Caco-2 (cell line): ENCODE results near the gene CIBAR2. TPM values are rescaled to one million over a fixed set of nuclear protein-coding genes. Genes with fewer than 3 reads are reported as not detected.

Experiments used
- BruUV-seq: library from RNA; stranded (reverse); fragments of 400-500 nt; replicated peaks from 2 replicates; lab custom pipeline; 2021; lab: Mats Ljungman, UMichigan
- CTCF ChIA-PET: fragments of 300-600 bp; sonication (Branson Sonifier 250); formaldehyde crosslinking; loops from one replicate; lab custom pipeline; 2022; ENCODE audit warnings: antibody characterized with exemption; lab: Charles Lee
- POLR2A ChIA-PET: fragments of 300-600 bp; sonication (Branson Sonifier 250); formaldehyde crosslinking; loops from one replicate; lab custom pipeline; 2022; ENCODE audit warnings: antibody characterized with exemption; lab: Charles Lee
- DNase-seq, 2 experiments: peaks; one replicate each; pipeline versions ENCODE4 v3.0.0 to v3.0.0-alpha.2; 2020 to 2022
- H3K27me3 ChIP-seq: replicated peaks from 2 replicates; pipeline ENCODE4 v1.6.0; 2011; ENCODE audit warnings: low read length; ENCODE audit not compliant: control insufficient read depth, insufficient read depth
- H3K36me3 ChIP-seq: 2 replicates; pipeline ENCODE4 v1.5.1; 2011; ENCODE audit warnings: low read length; ENCODE audit not compliant: control insufficient read depth, insufficient read depth
- H3K4me1 ChIP-seq: fragments of 250-450 bp; sonication (Bioruptor Pico); 2 replicates; pipeline ENCODE4 v1.5.1; 2020; ENCODE audit warnings: mild to moderate bottlenecking
- H3K4me3 ChIP-seq: 2 replicates; pipeline ENCODE4 v1.5.1; 2011; ENCODE audit warnings: low read depth, mild to moderate bottlenecking, control low read depth, low read length
- H3K9me3 ChIP-seq: fragments of 250-450 bp; sonication (Bioruptor Pico); 2 replicates; pipeline ENCODE4 v1.5.1; 2020; ENCODE audit warnings: mild to moderate bottlenecking, moderate library complexity
- H3K27ac Mint-ChIP-seq: one replicate; pipeline ENCODE4 v1.8.0; 2022; ENCODE audit warnings: mixed read lengths; ENCODE audit not compliant: unreplicated experiment
- H3K27me3 Mint-ChIP-seq: one replicate; pipeline ENCODE4 v1.8.0; 2022; ENCODE audit warnings: mixed read lengths; ENCODE audit not compliant: insufficient read depth, unreplicated experiment
- H3K36me3 Mint-ChIP-seq: one replicate; pipeline ENCODE4 v1.8.0; 2022; ENCODE audit warnings: mild to moderate bottlenecking, mixed read lengths; ENCODE audit not compliant: insufficient read depth, unreplicated experiment
- H3K4me1 Mint-ChIP-seq: one replicate; pipeline ENCODE4 v1.8.0; 2022; ENCODE audit warnings: low read depth, mixed read lengths; ENCODE audit not compliant: unreplicated experiment
- H3K4me3 Mint-ChIP-seq: one replicate; pipeline ENCODE4 v1.8.0; 2022; ENCODE audit warnings: mild to moderate bottlenecking, moderate library complexity, mixed read lengths; ENCODE audit not compliant: unreplicated experiment
- H3K9me3 Mint-ChIP-seq: one replicate; pipeline ENCODE4 v1.8.0; 2022; ENCODE audit warnings: mixed read lengths; ENCODE audit not compliant: unreplicated experiment
- CTCF ChIP-seq, 2 experiments: fragments of 200-600 bp in 1 of 2; IDR thresholded peaks; 1 replicate in 1 of 2; 2 replicates in 1 of 2; pipeline versions ENCODE4 v1.5.1 to v1.8.0; 2011 to 2022; ENCODE audit warnings: antibody characterized with exemption in 1 of 2, control low read depth in 1 of 2, inconsistent platforms in 1 of 2, low read depth in 1 of 2, low read length in 1 of 2, mild to moderate bottlenecking in 1 of 2, moderate library complexity in 1 of 2; ENCODE audit not compliant: insufficient read depth in 1 of 2, severe bottlenecking in 1 of 2, unreplicated experiment in 1 of 2
- intact Hi-C: fragments of 100-400 bp; cut with micrococcal nuclease; formaldehyde crosslinking; loops from one replicate; pipeline ENCODE4 v1.10.0; 2022; ENCODE audit not compliant: unreplicated experiment
- total RNA-seq: library from RNA; stranded (reverse); gene quantifications from 2 replicates; pipeline ENCODE4 v1.2.3, GENCODE V29; 2022

Gene CIBAR2
- total RNA-seq, 1 experiment from 2014 or later, result not detected

- Mint-ChIP-seq H3K36me3 (no peaks in the 10 kb centered on the region), H3K4me1 (no peaks in the 10 kb centered on the region), H3K27ac (no peak overlapping the region), H3K9me3 (no peaks in the 10 kb centered on the region), H3K27me3 (peaks cover 3% of the 10 kb centered on the region), H3K4me3 (no peak overlapping the region)
- ChIA-PET CTCF (no interaction called here), POLR2A (no interaction called here)
- intact Hi-C loops, result loop anchor here (5.0 kb wide), 1 partner anchor 77 kb away; the partner anchor contains the start of gene ZDHHC7
- H3K27me3 ChIP-seq, result no peaks in the 10 kb centered on the region
- H3K4me1 ChIP-seq, result 0 out of 2 replicates have a peak, but pooled peaks cover 4% of the 10 kb centered on the region
- no peaks in the 10 kb centered on the region for H3K36me3 ChIP-seq
- no peaks in the 10 kb centered on the region for H3K9me3 ChIP-seq
- no peak overlapping the region for H3K4me3 ChIP-seq
- TF ChIP-seq CTCF (IDR thresholded peaks at IDR 0.05; ENCODE audit: insufficient read depth in 1 of 2, low read depth in 1 of 2, low read length in 1 of 2, severe bottlenecking in 1 of 2, unreplicated experiment in 1 of 2), result no peak
- no TSS peak for BruUV-seq
- no peak for DNase-seq
Measured at GRCh38 chr16:85089525-85089924, 22.7 kb downstream of the CIBAR2 start.

GRCh38 chr16:85088570-85089199 is 23.6 kb downstream of the CIBAR2 start:
- Histone ChIP-seq H3K27me3 (no peaks in the 10 kb centered on the region), H3K36me3 (no peaks in the 10 kb centered on the region), H3K4me3 (no peak overlapping the region), H3K9me3 (no peaks in the 10 kb centered on the region), H3K4me1 (0 out of 2 replicates have a peak, but pooled peaks cover 4% of the 10 kb centered on the region)
- H3K36me3 Mint-ChIP-seq, result no peaks in the 10 kb centered on the region
- H3K4me3 Mint-ChIP-seq, result no peak overlapping the region
- DNase-seq, result no peak
- ChIA-PET CTCF (interaction anchor here (0.6 kb wide), 1 partner anchor 109 kb away, joined by 4 read pairs; no protein-coding TSS in a partner anchor), POLR2A (no interaction called here)
- no peak for TF ChIP-seq CTCF (IDR thresholded peaks at IDR 0.05; ENCODE audit: insufficient read depth in 1 of 2, low read depth in 1 of 2, low read length in 1 of 2, severe bottlenecking in 1 of 2, unreplicated experiment in 1 of 2)
- H3K27ac Mint-ChIP-seq, result no peak overlapping the region
- BruUV-seq, result no TSS peak
- no peaks in the 10 kb centered on the region for H3K4me1 Mint-ChIP-seq
- peaks cover under 1% of the 10 kb centered on the region for H3K27me3 Mint-ChIP-seq
- intact Hi-C loops, result loop anchor here (5.0 kb wide), 1 partner anchor 76 kb away; the partner anchor contains the start of gene ZDHHC7
- no peaks in the 10 kb centered on the region for H3K9me3 Mint-ChIP-seq

- Mint-ChIP-seq H3K4me1 (no peaks in the 10 kb centered on the region), H3K36me3 (no peaks in the 10 kb centered on the region), H3K4me3 (no peak overlapping the region), H3K27ac (no peak overlapping the region), H3K27me3 (no peaks in the 10 kb centered on the region), H3K9me3 (no peaks in the 10 kb centered on the region)
- H3K36me3 ChIP-seq, result no peaks in the 10 kb centered on the region
- no peaks in the 10 kb centered on the region for H3K9me3 ChIP-seq
- ChIA-PET CTCF (interaction anchor here (0.9 kb wide), 1 partner anchor 162 kb away, joined by 4 read pairs; no protein-coding TSS in a partner anchor), POLR2A (no interaction called here)
- TF ChIP-seq CTCF (IDR thresholded peaks at IDR 0.05; ENCODE audit: insufficient read depth in 1 of 2, low read depth in 1 of 2, low read length in 1 of 2, severe bottlenecking in 1 of 2, unreplicated experiment in 1 of 2), result no peak
- intact Hi-C loops, result loop anchor here (2.0 to 5.0 kb wide), 2 partner anchors 76 to 105 kb away; partner anchors contain the start of gene ZDHHC7
- H3K27me3 ChIP-seq, result no peaks in the 10 kb centered on the region
- no TSS peak for BruUV-seq
- H3K4me3 ChIP-seq, result no peak overlapping the region
- 0 out of 2 replicates have a peak, but pooled peaks cover 4% of the 10 kb centered on the region for H3K4me1 ChIP-seq
- DNase-seq, result no peak
Measured at GRCh38 chr16:85087899-85088569, 24.2 kb downstream of the CIBAR2 start.
